Measurements from ENCODE around the gene CYP26A1.

CYP26A1 gene, protein sequence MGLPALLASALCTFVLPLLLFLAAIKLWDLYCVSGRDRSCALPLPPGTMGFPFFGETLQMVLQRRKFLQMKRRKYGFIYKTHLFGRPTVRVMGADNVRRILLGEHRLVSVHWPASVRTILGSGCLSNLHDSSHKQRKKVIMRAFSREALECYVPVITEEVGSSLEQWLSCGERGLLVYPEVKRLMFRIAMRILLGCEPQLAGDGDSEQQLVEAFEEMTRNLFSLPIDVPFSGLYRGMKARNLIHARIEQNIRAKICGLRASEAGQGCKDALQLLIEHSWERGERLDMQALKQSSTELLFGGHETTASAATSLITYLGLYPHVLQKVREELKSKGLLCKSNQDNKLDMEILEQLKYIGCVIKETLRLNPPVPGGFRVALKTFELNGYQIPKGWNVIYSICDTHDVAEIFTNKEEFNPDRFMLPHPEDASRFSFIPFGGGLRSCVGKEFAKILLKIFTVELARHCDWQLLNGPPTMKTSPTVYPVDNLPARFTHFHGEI

DNA sequence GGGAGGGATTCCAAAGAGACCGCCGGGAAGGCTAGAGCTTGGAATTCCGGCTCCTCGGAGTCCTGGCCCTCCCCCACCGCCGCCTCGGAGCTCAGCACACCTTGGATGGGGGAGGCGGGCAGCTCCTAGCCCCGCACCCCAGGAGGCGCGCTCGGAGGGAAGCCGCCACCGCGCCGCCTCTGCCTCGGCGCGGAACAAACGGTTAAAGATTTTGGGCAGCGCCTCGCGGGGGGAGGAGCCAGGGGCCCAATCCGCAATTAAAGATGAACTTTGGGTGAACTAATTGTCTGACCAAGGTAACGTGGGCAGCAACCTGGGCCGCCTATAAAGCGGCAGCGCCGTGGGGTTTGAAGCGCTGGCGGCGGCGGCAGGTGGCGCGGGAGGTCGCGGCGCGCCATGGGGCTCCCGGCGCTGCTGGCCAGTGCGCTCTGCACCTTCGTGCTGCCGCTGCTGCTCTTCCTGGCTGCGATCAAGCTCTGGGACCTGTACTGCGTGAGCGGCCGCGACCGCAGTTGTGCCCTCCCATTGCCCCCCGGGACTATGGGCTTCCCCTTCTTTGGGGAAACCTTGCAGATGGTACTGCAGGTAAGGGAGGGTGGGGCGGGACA lies at the start of gene CYP26A1:
CYP26A1 (plus strand) TSS at position 355 of the 608 bp plus-strand sequence; CDS start at position 397, 42 bp downstream.
- DNase-seq, result no peak

DNA sequence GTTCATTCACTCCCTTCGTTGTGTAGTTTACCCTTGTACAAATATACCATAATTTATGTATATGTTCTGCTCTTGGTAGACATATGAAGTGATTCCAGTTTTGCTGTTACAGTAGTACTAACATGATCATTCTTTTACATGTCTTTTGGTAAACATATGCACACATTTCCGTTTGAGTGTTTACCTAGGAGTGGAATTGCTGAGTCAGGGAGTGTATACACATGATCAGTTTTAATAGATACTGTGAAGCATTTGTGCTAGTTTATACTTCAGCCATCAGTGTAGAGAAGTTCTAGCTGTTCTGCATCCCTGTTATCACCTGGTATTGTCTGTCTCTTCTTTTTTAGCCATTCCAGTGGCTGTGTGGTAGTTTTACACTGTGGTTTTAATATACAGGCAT lies 47.6 kb upstream of the CYP26A1 start:
- DNase-seq, result no peak

DNA sequence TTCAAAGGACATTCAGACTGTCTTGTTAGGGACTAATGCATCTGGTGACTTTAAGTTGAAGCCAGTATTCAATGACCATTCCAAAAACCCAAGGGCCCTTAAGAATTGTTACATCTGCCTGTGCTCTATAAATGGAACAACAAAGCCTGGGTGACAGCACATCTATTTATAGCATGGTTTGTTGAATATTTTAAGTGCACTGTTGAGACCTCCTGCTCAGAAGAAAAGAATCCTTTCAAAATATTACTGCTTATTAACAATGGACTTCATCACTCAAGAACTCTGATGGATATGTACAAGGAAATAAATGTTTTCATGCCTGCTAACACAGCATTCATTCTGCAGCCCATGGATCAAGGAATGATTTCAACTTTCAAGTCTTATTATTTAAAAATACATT lies 46.2 kb upstream of the CYP26A1 start:
- DNase-seq, result no peak

DNA sequence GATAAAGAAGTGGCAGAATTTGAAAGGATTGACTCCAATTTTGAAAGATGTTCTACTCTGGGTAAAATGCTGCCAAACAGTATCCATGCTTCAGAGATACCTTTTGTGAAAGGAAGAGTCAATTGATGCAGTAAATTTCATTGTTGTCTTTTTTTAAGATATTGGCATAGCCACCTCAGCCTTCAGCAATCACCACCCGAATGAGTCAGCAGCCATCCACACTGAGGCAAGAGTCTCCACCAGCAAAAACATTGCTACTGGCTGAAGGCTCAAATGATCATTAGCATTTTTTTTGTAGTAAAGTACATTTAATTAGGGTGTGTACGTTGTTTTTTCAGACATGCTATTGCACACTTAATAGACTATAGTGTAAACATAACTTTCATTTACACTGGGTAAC lies 44.8 kb upstream of the CYP26A1 start:
- no peak for DNase-seq

DNA sequence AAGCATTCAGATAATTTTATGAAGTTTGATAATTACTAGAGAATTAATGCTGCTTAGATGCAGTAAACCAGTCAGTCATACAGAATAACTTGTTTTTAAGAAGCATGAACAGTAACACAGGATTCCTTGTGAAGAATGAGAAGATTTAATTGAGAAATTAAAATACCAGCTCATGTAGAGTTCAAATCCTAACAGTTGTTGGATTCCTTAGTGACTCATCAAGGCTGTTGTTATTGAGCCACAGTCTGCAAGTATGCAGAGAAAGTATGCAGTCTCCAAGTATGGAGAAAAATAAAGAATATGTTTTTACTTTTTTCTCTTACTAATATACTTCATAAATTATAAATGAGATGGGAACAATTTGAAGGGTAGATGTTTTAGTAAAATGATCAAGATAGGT lies 43.3 kb upstream of the CYP26A1 start:
- DNase-seq, result no peak

DNA sequence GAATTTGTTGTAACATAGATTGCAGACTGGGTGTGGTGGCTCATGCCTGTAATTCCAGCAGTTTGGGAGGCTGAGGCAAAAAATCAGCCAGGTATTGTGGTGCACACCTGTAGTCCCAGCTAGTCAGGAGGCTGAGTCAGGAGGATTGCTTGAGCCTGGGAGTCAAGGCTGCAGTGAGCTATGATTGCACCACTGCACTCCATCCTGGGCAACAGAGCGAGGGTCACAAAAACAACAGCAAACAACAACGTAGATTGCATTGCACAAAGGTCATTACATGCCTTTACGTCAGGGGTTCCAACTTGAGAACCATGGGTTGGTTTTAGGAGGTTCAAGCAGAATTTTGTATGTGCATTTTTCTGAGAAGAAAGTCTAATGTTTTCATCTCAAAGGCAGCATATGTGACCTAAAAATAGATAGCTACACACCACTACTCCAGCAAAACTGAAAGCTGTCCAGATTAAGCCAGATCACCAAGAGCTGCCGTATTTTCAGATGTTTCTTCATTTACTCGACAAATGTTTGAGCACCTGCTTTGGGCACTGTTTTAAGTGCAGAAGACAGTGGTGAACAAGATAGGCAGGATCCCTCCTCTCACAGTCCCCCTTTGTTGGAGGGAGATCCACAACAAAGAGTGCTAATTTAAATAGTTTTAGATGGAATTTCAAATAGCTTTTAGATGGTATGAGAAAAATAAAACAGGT lies 41.4 kb upstream of the CYP26A1 start:
- DNase-seq, result no peak

DNA sequence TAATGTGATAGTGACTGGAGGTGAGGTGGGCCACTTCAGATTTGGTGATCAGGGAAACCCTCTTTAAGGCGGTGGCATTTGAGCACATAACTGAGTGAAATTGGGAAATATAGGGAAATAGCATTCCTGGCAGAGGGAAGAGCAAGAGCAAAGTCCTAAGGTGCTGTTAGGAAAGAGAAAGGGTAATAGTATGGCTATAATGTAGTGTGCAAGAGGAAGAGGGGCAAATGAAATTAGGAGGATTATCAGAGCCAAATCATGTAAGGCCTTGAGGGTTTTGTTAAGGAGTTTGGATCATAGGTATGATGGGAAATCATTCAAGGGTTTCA lies 40.9 kb upstream of the CYP26A1 start:
- no peak for DNase-seq

DNA sequence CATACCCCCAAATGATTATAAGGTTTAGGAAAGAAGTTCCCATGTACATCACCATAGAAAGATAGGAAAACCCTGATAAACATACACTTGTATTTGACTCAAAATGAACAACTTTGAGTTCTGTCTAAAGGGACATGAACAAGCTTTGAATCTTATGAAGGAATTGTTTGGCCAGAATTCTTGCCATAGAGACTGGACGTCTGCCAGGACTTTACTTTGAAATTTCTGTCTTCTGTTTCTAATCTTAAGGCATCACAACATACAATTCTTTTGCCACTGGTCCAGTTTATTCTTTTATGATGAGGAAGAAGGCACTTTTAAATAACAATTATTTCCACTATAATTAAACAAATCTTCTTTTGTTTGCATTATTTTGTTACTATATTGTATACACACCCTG lies 39.3 kb upstream of the CYP26A1 start:
- DNase-seq, result no peak

DNA sequence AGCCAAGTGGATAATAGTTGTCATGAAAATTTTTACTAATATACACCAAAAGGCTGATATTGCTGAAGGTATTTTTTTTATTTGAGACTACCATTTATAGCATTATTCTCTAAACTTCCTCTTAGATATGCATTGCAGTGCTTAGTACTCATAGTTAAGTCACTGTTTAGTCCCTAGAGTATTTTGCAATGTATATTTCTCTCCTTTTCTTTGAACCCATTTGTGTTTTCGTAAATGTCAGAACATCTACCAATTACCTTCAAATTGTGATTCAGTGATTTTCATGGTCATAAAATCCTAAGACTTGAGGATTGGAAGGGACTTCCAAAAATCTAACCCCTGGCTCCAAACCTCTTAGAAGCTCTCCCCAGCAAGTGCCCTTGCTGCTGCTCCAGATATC lies 34.6 kb upstream of the CYP26A1 start:
- DNase-seq, result no peak

DNA sequence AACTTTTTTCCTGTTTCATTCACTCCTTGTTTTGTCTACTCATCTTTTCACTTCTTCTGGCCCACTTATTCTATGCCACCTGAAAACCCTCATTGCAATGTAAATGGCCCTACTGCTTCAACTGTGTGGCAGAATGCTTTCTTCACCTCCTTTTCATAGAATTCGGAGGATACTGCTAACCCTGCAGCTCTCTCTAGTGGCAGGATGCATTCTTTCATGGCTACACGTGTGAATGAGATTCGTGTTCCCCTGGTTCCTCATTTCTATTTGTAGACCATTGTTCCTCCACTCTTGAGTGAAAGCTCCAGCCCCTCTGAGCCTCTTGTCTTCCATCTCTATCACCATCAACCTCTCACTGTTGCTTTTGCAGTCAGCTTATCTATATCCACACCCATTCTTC lies 34.0 kb upstream of the CYP26A1 start:
- DNase-seq, result no peak

DNA sequence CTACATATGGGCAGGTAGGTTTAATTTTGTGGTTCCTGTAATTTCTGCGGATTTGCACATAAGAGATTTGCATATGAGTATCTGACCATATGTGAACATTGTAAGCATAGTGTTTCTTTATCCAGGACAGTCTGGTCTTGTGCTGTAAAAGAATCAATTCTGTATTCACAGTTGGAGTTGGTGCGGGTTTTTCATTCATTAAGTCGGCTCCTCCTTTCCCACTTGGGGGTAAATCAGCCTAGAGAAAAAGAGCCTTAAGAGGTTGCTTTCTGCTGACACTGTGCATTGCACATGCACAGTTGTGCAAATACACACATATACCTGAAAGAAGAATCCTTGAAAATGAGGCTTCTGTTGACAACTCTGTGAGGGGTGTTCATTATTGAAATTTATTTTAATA lies 19.2 kb upstream of the CYP26A1 start:
- DNase-seq, result no peak

DNA sequence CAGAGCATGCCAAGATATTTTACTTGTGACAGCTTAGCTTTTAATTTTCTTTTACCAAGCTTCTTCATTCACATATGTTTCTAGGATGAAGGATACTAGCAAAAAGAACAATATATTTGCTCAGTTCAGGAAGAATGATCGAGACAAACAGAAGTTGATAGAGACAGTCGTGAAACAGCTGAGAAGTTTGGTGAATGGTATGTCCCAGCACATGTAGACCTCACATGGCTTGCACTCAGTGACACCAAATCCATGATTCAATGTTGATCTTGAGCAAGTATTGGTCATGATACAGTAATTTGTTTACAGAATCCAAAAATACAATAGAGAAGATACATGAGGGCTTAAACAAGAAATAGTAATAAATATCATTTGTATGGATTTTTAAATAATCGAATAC lies 15.6 kb upstream of the CYP26A1 start:
- no peak for DNase-seq

DNA sequence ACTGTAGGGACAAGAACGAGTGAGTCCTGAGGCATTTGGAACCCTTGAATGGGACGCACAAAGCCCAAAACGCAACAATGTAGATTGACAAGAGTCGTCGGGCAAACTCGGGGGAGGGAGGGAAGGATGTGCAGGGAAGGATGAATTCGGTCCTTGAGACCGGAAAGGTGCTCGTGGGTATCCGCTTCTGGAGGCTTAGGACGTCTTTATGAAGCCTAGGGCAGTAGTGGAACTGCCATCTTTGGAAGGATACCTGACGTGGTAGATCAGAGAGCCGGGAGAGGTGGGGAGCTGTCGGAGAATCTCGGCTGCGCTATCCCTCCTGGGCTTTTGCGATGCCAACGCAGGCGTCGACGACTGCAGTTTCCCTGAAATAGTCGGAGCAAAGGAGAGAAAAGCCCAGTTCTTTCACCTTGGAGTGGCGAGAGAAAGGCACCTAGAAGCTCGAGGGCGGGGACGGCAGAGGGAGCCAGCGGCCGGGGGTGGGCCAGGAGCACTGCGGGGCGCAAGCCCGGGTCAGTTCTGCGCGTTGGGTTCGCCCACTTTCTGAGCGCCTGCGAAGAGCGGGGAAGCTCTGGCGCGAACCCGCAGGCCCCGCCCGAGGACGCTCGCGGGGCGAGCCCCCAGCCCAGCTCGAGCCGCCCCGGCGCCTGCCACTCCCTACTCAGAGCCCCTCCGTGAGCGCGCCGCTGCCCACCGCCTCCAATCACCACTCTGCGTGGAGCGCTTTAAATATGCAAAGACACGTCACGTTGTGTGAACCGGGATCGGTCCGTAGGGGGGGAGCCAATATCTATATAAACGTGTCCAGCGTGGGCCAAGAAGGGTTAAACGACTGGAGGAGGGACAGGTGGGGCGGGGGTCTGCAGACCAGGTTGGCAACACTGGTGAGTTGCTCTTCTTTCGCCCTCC lies 13.5 kb upstream of the CYP26A1 start, which contains the start of gene CYP26C1:
CYP26C1 (plus strand) TSS at position 824 of the 912 bp plus-strand sequence. CDS start 466 bp downstream, outside the sequence.
- no peak for DNase-seq

DNA sequence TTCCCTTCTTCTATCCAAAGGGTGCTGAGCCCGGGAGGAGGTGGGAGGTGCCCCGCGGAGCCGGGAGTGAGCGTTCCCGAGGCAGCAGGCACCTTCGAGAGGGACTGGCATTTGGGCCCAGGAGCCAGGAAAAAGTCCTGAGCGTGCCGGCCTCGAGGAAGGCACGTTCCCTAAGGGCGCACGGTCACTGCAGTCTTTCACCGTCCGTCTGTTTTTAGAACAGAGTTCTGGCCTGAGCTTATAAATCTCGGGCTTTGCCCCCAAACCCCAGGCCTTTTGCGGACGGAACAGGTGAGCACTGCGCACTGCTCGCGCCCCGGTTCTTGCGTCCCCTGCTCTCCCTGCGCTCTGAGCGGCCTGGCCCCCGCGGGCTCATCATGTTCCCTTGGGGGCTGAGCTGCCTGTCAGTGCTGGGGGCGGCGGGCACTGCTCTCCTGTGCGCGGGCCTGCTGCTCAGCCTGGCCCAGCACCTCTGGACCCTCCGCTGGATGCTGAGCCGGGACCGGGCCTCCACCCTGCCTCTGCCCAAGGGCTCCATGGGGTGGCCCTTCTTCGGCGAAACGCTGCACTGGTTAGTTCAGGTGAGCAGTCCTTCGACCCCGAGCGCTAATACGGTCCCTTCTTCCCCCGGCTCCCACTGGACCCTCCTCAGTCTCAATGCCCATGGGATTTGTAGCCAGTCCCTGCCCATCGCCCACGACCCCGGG lies 12.7 kb upstream of the CYP26A1 start:
- DNase-seq, result no peak

DNA sequence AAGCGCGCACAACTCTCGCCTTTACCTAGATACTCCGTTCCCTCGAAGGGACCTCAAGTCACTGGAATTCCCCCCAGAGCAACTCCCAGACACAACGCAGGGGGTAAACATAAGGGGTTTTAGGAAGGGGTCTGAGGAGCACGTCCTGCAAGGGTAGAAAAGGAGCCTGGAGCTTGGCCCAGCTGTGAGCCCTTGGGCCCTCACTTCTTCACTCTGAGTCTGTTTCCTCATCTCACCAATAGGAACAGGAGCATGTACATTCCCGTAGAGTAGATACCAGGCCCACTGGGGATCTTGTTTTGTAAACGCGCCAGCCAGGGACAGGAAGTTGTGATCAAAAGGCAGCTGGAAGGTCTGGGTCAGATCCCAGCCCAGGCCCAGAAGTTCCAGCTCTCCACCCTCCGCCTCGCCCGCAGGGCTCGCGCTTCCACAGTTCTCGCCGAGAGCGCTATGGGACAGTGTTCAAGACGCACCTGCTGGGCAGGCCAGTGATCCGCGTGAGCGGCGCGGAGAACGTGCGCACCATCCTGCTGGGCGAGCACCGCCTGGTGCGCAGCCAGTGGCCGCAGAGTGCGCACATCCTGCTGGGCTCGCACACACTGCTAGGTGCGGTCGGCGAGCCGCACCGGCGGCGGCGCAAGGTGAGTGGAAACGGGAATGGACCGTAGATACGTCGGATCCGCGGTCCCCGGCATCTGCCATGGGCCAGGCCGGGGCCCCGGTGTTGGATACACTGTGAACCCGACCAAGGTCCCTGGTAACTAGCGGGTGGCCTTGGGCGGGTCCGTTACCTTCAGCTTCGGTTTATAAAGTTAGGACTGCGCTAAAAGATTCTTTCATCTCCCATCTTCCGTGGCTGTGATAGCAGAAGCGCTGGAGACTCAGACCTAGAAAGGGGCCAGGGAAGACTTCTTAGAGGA lies 11.8 kb upstream of the CYP26A1 start:
- DNase-seq, result no peak

DNA sequence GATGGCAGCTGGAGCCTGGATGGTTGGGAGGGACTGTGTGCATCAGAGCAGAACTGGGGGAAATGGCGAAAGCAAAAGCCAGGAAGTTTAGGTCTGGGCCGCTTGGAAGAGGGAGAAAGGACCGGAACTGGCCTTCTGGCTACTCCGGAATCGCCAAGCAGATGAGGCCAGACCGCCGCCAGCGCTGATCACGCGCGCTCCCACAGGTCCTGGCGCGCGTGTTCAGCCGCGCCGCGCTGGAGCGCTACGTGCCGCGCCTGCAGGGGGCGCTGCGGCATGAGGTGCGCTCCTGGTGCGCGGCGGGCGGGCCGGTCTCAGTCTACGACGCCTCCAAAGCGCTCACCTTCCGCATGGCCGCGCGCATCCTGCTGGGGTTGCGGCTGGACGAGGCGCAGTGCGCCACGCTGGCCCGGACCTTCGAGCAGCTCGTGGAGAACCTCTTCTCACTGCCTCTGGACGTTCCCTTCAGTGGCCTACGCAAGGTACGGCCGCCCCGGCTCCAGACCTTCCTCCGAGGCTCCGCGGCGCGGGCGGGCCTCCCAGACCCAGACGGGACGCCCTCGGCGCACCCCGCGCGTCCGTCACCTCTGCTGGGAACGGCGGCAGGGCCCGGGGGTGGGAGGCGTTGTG lies 11.1 kb upstream of the CYP26A1 start:
- DNase-seq, result no peak

DNA sequence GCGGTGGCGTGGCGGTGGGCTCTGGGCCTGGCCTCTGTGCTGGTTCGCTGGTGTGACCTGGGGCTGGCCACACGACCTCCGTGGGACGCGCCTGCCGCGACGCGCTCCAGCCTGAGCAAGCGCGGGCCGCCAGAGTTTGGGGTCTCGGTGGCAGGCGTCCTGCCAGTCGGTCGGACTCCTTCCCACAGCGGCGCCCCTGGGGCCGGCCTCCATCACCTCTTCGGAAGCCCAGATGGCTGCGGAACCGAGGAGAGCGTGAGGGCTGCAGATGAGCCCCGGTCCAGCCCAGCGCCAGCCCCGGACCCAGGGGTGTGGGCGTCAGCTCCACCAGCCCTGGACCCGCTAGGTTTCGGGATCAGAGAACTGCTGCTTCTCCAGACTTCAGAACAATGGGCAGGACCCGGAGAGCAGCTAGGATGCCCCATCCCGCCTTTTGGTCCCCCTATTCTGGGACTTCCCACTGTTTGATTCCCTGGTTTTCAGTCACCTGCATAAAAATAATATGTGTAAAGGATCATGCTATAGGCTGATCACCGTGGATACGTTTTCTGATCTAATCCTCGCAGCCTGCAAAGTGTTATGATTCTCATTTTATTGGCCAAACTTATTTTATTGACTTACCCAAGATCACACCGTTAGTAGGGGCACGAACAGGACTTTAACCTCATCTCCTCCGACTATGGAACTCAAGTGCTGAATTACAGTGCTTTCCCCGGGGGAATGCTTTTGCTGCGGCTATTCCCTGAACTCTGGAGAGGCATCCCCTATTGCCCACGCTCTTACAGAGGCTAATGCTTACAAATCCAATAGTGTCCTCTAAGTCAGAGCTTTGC lies 10.3 kb upstream of the CYP26A1 start:
- DNase-seq, result no peak

DNA sequence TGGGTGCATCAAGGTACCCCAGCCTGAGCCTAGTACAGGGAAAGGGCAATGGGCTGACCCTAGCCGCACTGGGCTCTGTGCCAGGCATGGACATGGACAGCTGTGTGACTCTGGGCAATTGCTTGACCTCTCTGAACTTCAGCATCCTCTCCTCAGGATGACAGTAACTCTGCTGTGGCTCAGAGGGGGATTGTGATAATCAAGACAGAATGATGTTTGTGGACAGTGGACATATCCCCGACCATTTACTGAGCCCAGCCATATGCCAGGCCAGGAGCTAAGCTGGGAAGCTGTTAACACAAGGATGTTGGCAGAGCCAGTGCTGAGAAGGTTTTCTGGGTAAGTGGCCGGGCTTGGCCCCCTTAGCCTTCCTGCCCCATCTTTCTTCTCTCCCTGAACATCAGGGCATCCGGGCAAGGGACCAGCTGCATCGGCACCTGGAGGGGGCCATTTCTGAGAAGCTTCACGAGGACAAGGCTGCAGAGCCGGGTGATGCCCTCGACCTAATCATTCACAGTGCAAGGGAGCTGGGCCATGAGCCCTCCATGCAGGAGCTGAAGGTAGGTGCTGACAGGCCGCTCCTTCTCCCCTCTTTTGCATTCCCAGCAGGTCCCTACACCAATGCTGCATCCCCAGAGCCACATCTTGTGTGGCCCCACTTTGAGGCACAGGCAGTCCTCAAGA lies 9.6 kb upstream of the CYP26A1 start:
- DNase-seq, result no peak
